Common myeloid progenitor, CD34-positive (primary cell): Measurements from ENCODE around the gene UQCRFS1.

Experiments used
- CTCF ChIA-PET: fragments of 350-600 bp; sonication (Branson Sonifier 250); formaldehyde crosslinking; loops from one replicate; lab custom pipeline; 2021; ENCODE audit warnings: antibody characterized with exemption; lab: Charles Lee
- POLR2A ChIA-PET: fragments of 350-600 bp; sonication (Branson Sonifier 250); formaldehyde crosslinking; loops from one replicate; lab custom pipeline; 2021; ENCODE audit warnings: antibody characterized with exemption; lab: Charles Lee
- DNase-seq, 3 donors: peaks; one replicate each; pipeline versions ENCODE4 v3.0.0 to v3.0.0-alpha.2; 2013
- H3K27ac ChIP-seq, 2 experiments: 1 replicate in 1 of 2; 2 replicates in 1 of 2; pipeline ENCODE4 v1.7.0; 2013; ENCODE audit warnings: inconsistent platforms in 2 of 2, low read length in 2 of 2, mild to moderate bottlenecking in 2 of 2, low read depth in 1 of 2, moderate library complexity in 1 of 2; ENCODE audit not compliant: severe bottlenecking in 2 of 2, insufficient read depth in 1 of 2, poor library complexity in 1 of 2
- H3K27me3 ChIP-seq, 5 experiments: replicated peaks in 2 of 5; 1 replicate in 3 of 5; 2 replicates in 2 of 5; pipeline versions ENCODE4 v1.6.1 to v1.7.0; 2013; ENCODE audit warnings: low read length in 4 of 5, mild to moderate bottlenecking in 2 of 5, moderate library complexity in 2 of 5, inconsistent platforms in 1 of 5; ENCODE audit not compliant: insufficient read depth in 5 of 5, control insufficient read depth in 4 of 5
- H3K36me3 ChIP-seq, 4 experiments: 1 replicate in 2 of 4; 2 replicates in 2 of 4; pipeline versions ENCODE4 v1.6.1 to v1.7.0; 2013; ENCODE audit warnings: low read length in 3 of 4, control low read depth in 1 of 4, mild to moderate bottlenecking in 1 of 4; ENCODE audit not compliant: control insufficient read depth in 4 of 4, insufficient read depth in 4 of 4
- H3K4me1 ChIP-seq, 4 experiments: 1 replicate in 3 of 4; 2 replicates in 1 of 4; pipeline versions ENCODE4 v1.6.1 to v1.7.1; 2013; ENCODE audit warnings: low read length in 3 of 4, mild to moderate bottlenecking in 3 of 4, control low read depth in 1 of 4, inconsistent platforms in 1 of 4, moderate library complexity in 1 of 4; ENCODE audit not compliant: control insufficient read depth in 4 of 4, insufficient read depth in 4 of 4; ENCODE audit errors: control extremely low read depth in 1 of 4
- H3K4me3 ChIP-seq, 7 experiments: 1 replicate in 4 of 7; 2 replicates in 3 of 7; pipeline versions ENCODE4 v1.5.1 to v1.7.0; 2013; ENCODE audit warnings: mild to moderate bottlenecking in 7 of 7, low read length in 6 of 7, moderate library complexity in 6 of 7, inconsistent platforms in 2 of 7, low read depth in 2 of 7, control low read depth in 1 of 7; ENCODE audit not compliant: insufficient read depth in 4 of 7, control insufficient read depth in 1 of 7; ENCODE audit errors: extremely low read depth in 1 of 7
- H3K9me3 ChIP-seq, 5 experiments: 1 replicate in 4 of 5; 2 replicates in 1 of 5; pipeline versions ENCODE4 v1.6.1 to v1.7.1; 2013; ENCODE audit warnings: low read length in 4 of 5, mild to moderate bottlenecking in 2 of 5, inconsistent platforms in 1 of 5, low read depth in 1 of 5, moderate library complexity in 1 of 5; ENCODE audit not compliant: control insufficient read depth in 4 of 5, insufficient read depth in 2 of 5; ENCODE audit errors: control extremely low read depth in 1 of 5
- WGBS: methylation state at CpG from one replicate; pipeline ENCODE4 v1.1.5; 2013; ENCODE audit not compliant: insufficient coverage; 5-methylcytosine and 5-hydroxymethylcytosine counted together

UQCRFS1 gene

DNA sequence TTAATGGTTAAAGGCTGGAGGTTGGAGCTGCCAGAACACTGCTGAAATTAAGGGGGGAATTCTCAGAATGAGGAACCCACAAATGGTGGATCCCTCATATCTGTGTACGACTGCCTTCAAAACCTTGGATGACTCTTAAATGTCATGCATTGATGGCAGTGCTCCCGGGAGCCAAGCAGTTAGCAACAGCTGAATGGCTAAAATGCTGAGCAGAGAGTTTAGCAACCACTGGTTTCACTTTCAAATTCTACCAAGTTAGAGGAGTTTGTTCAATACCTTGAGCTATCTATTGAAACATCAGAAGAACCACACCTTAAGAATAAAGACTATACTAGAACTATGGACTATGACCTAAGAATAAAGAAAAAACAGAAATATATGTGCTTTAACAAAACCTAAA is 41.4 kb downstream of the UQCRFS1 start:
- Histone ChIP-seq H3K4me1 (no peaks in the 10 kb centered on the region), H3K36me3 (no peaks in the 10 kb centered on the region), H3K9me3 (peaks cover 1 to 23% (median 8%) of the 10 kb centered on the region in 5 experiments), H3K27ac (no peak overlapping the region), H3K4me3 (no peak overlapping the region), H3K27me3 (no peaks in the 10 kb centered on the region)
- CTCF ChIA-PET, result no interaction called here
- POLR2A ChIA-PET, result no interaction called here
- 100% methylated on average over 2 of the region's 2 CpGs for WGBS
- DNase-seq, result no peak

DNA sequence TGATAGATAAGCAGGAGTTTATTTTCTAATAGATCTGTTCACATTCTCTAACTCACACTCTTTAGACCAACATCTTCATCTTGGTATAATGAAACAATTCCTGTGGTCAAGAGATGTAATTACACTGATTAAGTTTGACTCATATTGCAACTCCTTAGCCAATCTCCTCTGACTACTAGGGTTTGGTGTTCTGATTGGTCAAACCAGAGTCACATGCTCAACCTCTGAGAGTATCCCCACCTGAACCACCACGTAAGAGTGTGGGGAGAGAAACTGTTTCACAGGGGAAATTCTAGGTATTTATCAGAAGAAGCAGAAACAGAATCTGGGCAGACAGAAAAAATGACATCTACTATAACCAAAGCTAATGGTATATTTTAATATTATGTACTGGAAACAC is 42.4 kb downstream of the UQCRFS1 start:
- ChIA-PET CTCF (no interaction called here), POLR2A (interaction anchor here (0.5 kb wide), 1 partner anchor 180 kb away, joined by 4 read pairs; no protein-coding TSS in a partner anchor)
- WGBS, result no CpG with 5 or more reads among the region's 1 CpG
- Histone ChIP-seq H3K27ac (no peak overlapping the region), H3K9me3 (peaks cover 1 to 19% (median 5%) of the 10 kb centered on the region in 5 experiments), H3K4me3 (no peak overlapping the region), H3K4me1 (no peaks in the 10 kb centered on the region), H3K36me3 (no peaks in the 10 kb centered on the region), H3K27me3 (no peaks in the 10 kb centered on the region)
- DNase-seq, result no peak

DNA sequence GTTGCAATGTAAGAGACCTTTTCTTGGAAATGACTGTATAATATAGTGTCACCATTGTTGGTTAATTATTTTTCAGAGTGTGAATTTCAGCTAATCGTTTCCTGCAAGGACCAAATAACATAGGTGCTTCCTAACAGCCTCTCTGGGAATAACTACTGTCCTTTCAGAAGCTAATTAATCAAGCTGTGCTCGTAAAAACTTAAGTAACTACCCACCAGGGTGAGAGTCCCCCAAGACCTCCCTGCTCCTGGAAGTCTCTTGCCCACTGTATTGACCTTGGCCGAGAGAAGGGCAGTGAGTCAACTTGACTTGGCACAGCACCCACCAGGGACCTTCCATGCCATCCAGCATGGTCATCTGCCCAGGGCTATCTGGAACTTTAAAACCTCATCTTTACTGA is 50.3 kb downstream of the UQCRFS1 start:
- ChIA-PET CTCF (no interaction called here), POLR2A (no interaction called here)
- Histone ChIP-seq H3K4me3 (no peak overlapping the region), H3K9me3 (peaks cover 0 to 7% (median 2%) of the 10 kb centered on the region in 5 experiments), H3K36me3 (no peaks in the 10 kb centered on the region), H3K27ac (no peak overlapping the region), H3K27me3 (no peaks in the 10 kb centered on the region), H3K4me1 (no peaks in the 10 kb centered on the region)
- 47% methylated on average over 3 of the region's 3 CpGs for WGBS
- DNase-seq, result no peak

DNA sequence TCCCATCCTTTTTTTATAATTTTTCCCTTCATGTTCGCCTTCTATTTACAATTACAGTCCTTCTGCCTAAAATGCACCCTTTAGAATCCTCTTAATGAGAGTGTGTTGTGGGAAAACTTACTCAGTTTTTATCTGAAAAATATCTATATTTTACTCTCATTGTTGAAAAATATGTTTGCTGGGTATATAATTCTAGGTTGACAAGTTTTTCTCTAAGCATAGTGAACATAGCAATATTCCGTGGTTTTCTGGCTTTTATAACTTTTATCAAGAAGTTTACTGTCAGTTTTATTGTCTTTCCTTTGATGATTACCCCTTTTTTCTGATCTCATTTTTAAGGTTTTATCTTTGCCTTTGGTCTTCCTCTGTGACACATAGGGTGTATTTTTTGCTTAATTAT is 57.3 kb downstream of the UQCRFS1 start:
- Histone ChIP-seq H3K4me3 (no peak overlapping the region), H3K36me3 (no peaks in the 10 kb centered on the region), H3K27ac (no peak overlapping the region), H3K27me3 (no peaks in the 10 kb centered on the region), H3K4me1 (no peaks in the 10 kb centered on the region), H3K9me3 (peaks cover 3 to 32% (median 10%) of the 10 kb centered on the region in 5 experiments)
- WGBS, result no CpG with 5 or more reads among the region's 2 CpGs
- ChIA-PET CTCF (no interaction called here), POLR2A (no interaction called here)
- no peak for DNase-seq
